SK-N-SH (cell line): ENCODE data around the gene CELF2.

Experiments
- CTCF ChIP-seq: fragments of 200-600 bp; sonication (generic); IDR thresholded peaks from 2 replicates; pipeline ENCODE4 v1.6.1; 2017; ENCODE audit warnings: antibody characterized with exemption, mild to moderate bottlenecking, moderate library complexity
- EP300 ChIP-seq, 2 experiments: IDR thresholded peaks; 2 replicates each; pipeline versions ENCODE4 v1.4.0 to v1.6.1; 2012; ENCODE audit warnings: borderline replicate concordance in 1 of 2, low read depth in 1 of 2, low read length in 1 of 2
- EZH2phosphoT487 ChIP-seq: fragments of 200-600 bp; sonication (generic); IDR thresholded peaks from 2 replicates; pipeline ENCODE4 v1.6.1; 2017; ENCODE audit warnings: low read depth, mixed run types, mild to moderate bottlenecking, antibody characterized with exemption, moderate library complexity, borderline replicate concordance
- MAX ChIP-seq: IDR thresholded peaks from 2 replicates; pipeline ENCODE4 v1.4.0; 2012; ENCODE audit warnings: low read depth
- MXI1 ChIP-seq: IDR thresholded peaks from 2 replicates; pipeline ENCODE4 v1.6.1; 2012; ENCODE audit warnings: mild to moderate bottlenecking, low read depth, low read length, improper control_type of control experiment
- POLR2AphosphoS5 ChIP-seq: IDR thresholded peaks from 2 replicates; pipeline ENCODE4 v1.6.1; 2012; ENCODE audit warnings: low read depth, low read length
- RAD21 ChIP-seq: IDR thresholded peaks from 2 replicates; pipeline ENCODE4 v1.6.1; 2012; ENCODE audit warnings: mild to moderate bottlenecking, low read length
- SMC3 ChIP-seq: IDR thresholded peaks from 2 replicates; pipeline ENCODE4 v1.6.1; 2012; ENCODE audit warnings: low read depth, low read length, improper control_type of control experiment
- YY1 ChIP-seq: IDR thresholded peaks from 2 replicates; pipeline ENCODE4 v1.4.0; 2012; ENCODE audit warnings: low read depth, mild to moderate bottlenecking

GRCh38 chr10:11339013-11339412, 321.3 kb downstream of the CELF2 start:
- no peak for TF ChIP-seq CTCF
- TF ChIP-seq MAX: no peak
- TF ChIP-seq SMC3: no peak
- TF ChIP-seq EZH2phosphoT487: no peak
- no peak for TF ChIP-seq MXI1
- no peak for TF ChIP-seq POLR2AphosphoS5
- no peak for TF ChIP-seq EP300 (IDR thresholded peaks at IDR 0.05; ENCODE audit: borderline replicate concordance in 1 of 2, low read depth in 1 of 2, low read length in 1 of 2)
- no peak for TF ChIP-seq YY1
- no peak for TF ChIP-seq RAD21
